ENCODE data around the gene SERP2.

Gene SERP2

GRCh38 chr13:44415815-44416214, 42.2 kb downstream of the SERP2 start:
- 39% methylated on average over 15 of the region's 15 CpGs for WGBS
- no peak overlapping the region for H3K27ac ChIP-seq (ENCODE audit: low read depth, low read length)
- no peaks in the 10 kb centered on the region for H3K9me3 ChIP-seq (ENCODE audit: insufficient read depth, low read depth, low read length)
- H3K27me3 ChIP-seq (ENCODE audit: insufficient read depth, low read length), result no peaks in the 10 kb centered on the region
- H3K4me3 ChIP-seq (ENCODE audit: low read length), result no peak overlapping the region
- H3K9ac ChIP-seq (ENCODE audit: low read depth, low read length), result no peak overlapping the region
- no peaks in the 10 kb centered on the region for H3K36me3 ChIP-seq (ENCODE audit: insufficient read depth, low read length)
- peaks cover 34% of the 10 kb centered on the region for H3K4me1 ChIP-seq (ENCODE audit: insufficient read depth, low read length)

- no peaks in the 10 kb centered on the region for H3K36me3 ChIP-seq (ENCODE audit: insufficient read depth, low read length)
- no peaks in the 10 kb centered on the region for H3K9me3 ChIP-seq (ENCODE audit: insufficient read depth, low read depth, low read length)
- peaks cover 34% of the 10 kb centered on the region for H3K4me1 ChIP-seq (ENCODE audit: insufficient read depth, low read length)
- H3K9ac ChIP-seq (ENCODE audit: low read depth, low read length), result no peak overlapping the region
- H3K27me3 ChIP-seq (ENCODE audit: insufficient read depth, low read length), result no peaks in the 10 kb centered on the region
- no peak overlapping the region for H3K27ac ChIP-seq (ENCODE audit: low read depth, low read length)
- H3K4me3 ChIP-seq (ENCODE audit: low read length), result no peak overlapping the region
- WGBS, result 71% methylated on average over 10 of the region's 10 CpGs
Measured at GRCh38 chr13:44416301-44416700, 42.7 kb downstream of the SERP2 start.

- H3K36me3 ChIP-seq (ENCODE audit: insufficient read depth, low read length), result no peaks in the 10 kb centered on the region
- no peak overlapping the region for H3K9ac ChIP-seq (ENCODE audit: low read depth, low read length)
- WGBS, result 64% methylated on average over 6 of the region's 6 CpGs
- H3K4me3 ChIP-seq (ENCODE audit: low read length), result no peak overlapping the region
- H3K4me1 ChIP-seq (ENCODE audit: insufficient read depth, low read length), result peaks cover 34% of the 10 kb centered on the region
- no peak overlapping the region for H3K27ac ChIP-seq (ENCODE audit: low read depth, low read length)
- no peaks in the 10 kb centered on the region for H3K27me3 ChIP-seq (ENCODE audit: insufficient read depth, low read length)
- H3K9me3 ChIP-seq (ENCODE audit: insufficient read depth, low read depth, low read length), result no peaks in the 10 kb centered on the region
Measured at GRCh38 chr13:44416744-44417143, 43.1 kb downstream of the SERP2 start.

- Histone ChIP-seq H3K4me3 (ENCODE audit: low read length) (no peak overlapping the region), H3K36me3 (ENCODE audit: insufficient read depth, low read length) (no peaks in the 10 kb centered on the region), H3K27ac (ENCODE audit: low read depth, low read length) (no peak overlapping the region), H3K9me3 (ENCODE audit: insufficient read depth, low read depth, low read length) (no peaks in the 10 kb centered on the region), H3K27me3 (ENCODE audit: insufficient read depth, low read length) (no peaks in the 10 kb centered on the region), H3K4me1 (ENCODE audit: insufficient read depth, low read length) (peaks cover 30% of the 10 kb centered on the region), H3K9ac (ENCODE audit: low read depth, low read length) (no peak overlapping the region)
- WGBS, result 71% methylated on average over 7 of the region's 8 CpGs
Measured at GRCh38 chr13:44417446-44417845, 43.8 kb downstream of the SERP2 start.

- no peak overlapping the region for H3K27ac ChIP-seq (ENCODE audit: low read depth, low read length)
- no peak overlapping the region for H3K4me3 ChIP-seq (ENCODE audit: low read length)
- H3K36me3 ChIP-seq (ENCODE audit: insufficient read depth, low read length), result no peaks in the 10 kb centered on the region
- peaks cover 30% of the 10 kb centered on the region for H3K4me1 ChIP-seq (ENCODE audit: insufficient read depth, low read length)
- 76% methylated on average over 7 of the region's 7 CpGs for WGBS
- H3K9me3 ChIP-seq (ENCODE audit: insufficient read depth, low read depth, low read length), result no peaks in the 10 kb centered on the region
- H3K27me3 ChIP-seq (ENCODE audit: insufficient read depth, low read length), result no peaks in the 10 kb centered on the region
- H3K9ac ChIP-seq (ENCODE audit: low read depth, low read length), result no peak overlapping the region
Measured at GRCh38 chr13:44417876-44418275, 44.3 kb downstream of the SERP2 start.

- no peak overlapping the region for H3K9ac ChIP-seq (ENCODE audit: low read depth, low read length)
- 55% methylated on average over 15 of the region's 15 CpGs for WGBS
- no peaks in the 10 kb centered on the region for H3K36me3 ChIP-seq (ENCODE audit: insufficient read depth, low read length)
- no peak overlapping the region; the same call in 1 of the 2 replicates for H3K27ac ChIP-seq (ENCODE audit: low read depth, low read length)
- H3K9me3 ChIP-seq (ENCODE audit: insufficient read depth, low read depth, low read length), result no peaks in the 10 kb centered on the region
- peaks cover 25% of the 10 kb centered on the region for H3K4me1 ChIP-seq (ENCODE audit: insufficient read depth, low read length)
- H3K27me3 ChIP-seq (ENCODE audit: insufficient read depth, low read length), result no peaks in the 10 kb centered on the region
- no peak overlapping the region for H3K4me3 ChIP-seq (ENCODE audit: low read length)
Measured at GRCh38 chr13:44420376-44421220, 47.0 kb downstream of the SERP2 start.

GRCh38 chr13:44421853-44422525, 48.4 kb downstream of the SERP2 start:
- WGBS, result 91% methylated on average over 2 of the region's 2 CpGs
- no peak overlapping the region for H3K27ac ChIP-seq (ENCODE audit: low read depth, low read length)
- H3K36me3 ChIP-seq (ENCODE audit: insufficient read depth, low read length), result no peaks in the 10 kb centered on the region

GRCh38 chr13:44422755-44423643, 49.4 kb downstream of the SERP2 start:
- Histone ChIP-seq H3K27ac (ENCODE audit: low read depth, low read length) (no peak overlapping the region), H3K9ac (ENCODE audit: low read depth, low read length) (no peak overlapping the region), H3K27me3 (ENCODE audit: insufficient read depth, low read length) (no peaks in the 10 kb centered on the region), H3K36me3 (ENCODE audit: insufficient read depth, low read length) (no peaks in the 10 kb centered on the region), H3K4me1 (ENCODE audit: insufficient read depth, low read length) (peaks cover 7% of the 10 kb centered on the region), H3K4me3 (ENCODE audit: low read length) (no peak overlapping the region), H3K9me3 (ENCODE audit: insufficient read depth, low read depth, low read length) (0 out of 2 replicates have a peak, but pooled peaks cover 2% of the 10 kb centered on the region)
- WGBS, result 93% methylated on average over 15 of the region's 15 CpGs

More at GRCh38 chr13:44421853-44422525, 48.4 kb downstream of the SERP2 start:
- peaks cover 13% of the 10 kb centered on the region for H3K4me1 ChIP-seq (ENCODE audit: insufficient read depth, low read length)
- no peak overlapping the region for H3K9ac ChIP-seq (ENCODE audit: low read depth, low read length)
- no peaks in the 10 kb centered on the region for H3K27me3 ChIP-seq (ENCODE audit: insufficient read depth, low read length)
- no peak overlapping the region for H3K4me3 ChIP-seq (ENCODE audit: low read length)
- no peaks in the 10 kb centered on the region for H3K9me3 ChIP-seq (ENCODE audit: insufficient read depth, low read depth, low read length)

GRCh38 chr13:44423824-44424223, 50.2 kb downstream of the SERP2 start:
- Histone ChIP-seq H3K9me3 (ENCODE audit: insufficient read depth, low read depth, low read length) (0 out of 2 replicates have a peak, but pooled peaks cover 2% of the 10 kb centered on the region), H3K4me1 (ENCODE audit: insufficient read depth, low read length) (peaks cover 5% of the 10 kb centered on the region; the same call in 1 of the 2 replicates), H3K27ac (ENCODE audit: low read depth, low read length) (no peak overlapping the region), H3K4me3 (ENCODE audit: low read length) (no peak overlapping the region), H3K36me3 (ENCODE audit: insufficient read depth, low read length) (no peaks in the 10 kb centered on the region), H3K27me3 (ENCODE audit: insufficient read depth, low read length) (no peaks in the 10 kb centered on the region), H3K9ac (ENCODE audit: low read depth, low read length) (no peak overlapping the region)
- WGBS, result 97% methylated on average over 5 of the region's 5 CpGs

- Histone ChIP-seq H3K36me3 (ENCODE audit: insufficient read depth, low read length) (no peaks in the 10 kb centered on the region), H3K4me1 (ENCODE audit: insufficient read depth, low read length) (peaks cover 5% of the 10 kb centered on the region; the same call in 1 of the 2 replicates), H3K4me3 (ENCODE audit: low read length) (no peak overlapping the region), H3K9me3 (ENCODE audit: insufficient read depth, low read depth, low read length) (0 out of 2 replicates have a peak, but pooled peaks cover 2% of the 10 kb centered on the region), H3K27ac (ENCODE audit: low read depth, low read length) (no peak overlapping the region), H3K9ac (ENCODE audit: low read depth, low read length) (no peak overlapping the region), H3K27me3 (ENCODE audit: insufficient read depth, low read length) (no peaks in the 10 kb centered on the region)
- WGBS, result 84% methylated on average over 9 of the region's 9 CpGs
Measured at GRCh38 chr13:44425041-44425814, 51.6 kb downstream of the SERP2 start.

Measured in HUES64 (cell line).